Stimulated activated CD8-positive, alpha-beta memory T cell treated with anti-CD3 and anti-CD28 coated beads, Interleukin-2, amount 100 ng/mL, for 48 hours (primary cell): ENCODE measurements around the gene TOMM20.
"Not testable (repeated sequence)": the region's sequence is repeated elsewhere in the genome, so short reads cannot be mapped to it uniquely, and the experiment has no call there.

ENCODE experiments used
- DNase-seq, 2 donors: peaks; one replicate each; pipeline ENCODE4 v3.0.0-alpha.2; 2020; ENCODE audit warnings: low read depth in 2 of 2

The TOMM20 gene

GRCh38 chr1:235102259-235102582, 26.4 kb downstream of the TOMM20 start:
- no peak for DNase-seq

- no peak for DNase-seq
Observed at GRCh38 chr1:235101558-235102258, 26.9 kb downstream of the TOMM20 start.

DNA sequence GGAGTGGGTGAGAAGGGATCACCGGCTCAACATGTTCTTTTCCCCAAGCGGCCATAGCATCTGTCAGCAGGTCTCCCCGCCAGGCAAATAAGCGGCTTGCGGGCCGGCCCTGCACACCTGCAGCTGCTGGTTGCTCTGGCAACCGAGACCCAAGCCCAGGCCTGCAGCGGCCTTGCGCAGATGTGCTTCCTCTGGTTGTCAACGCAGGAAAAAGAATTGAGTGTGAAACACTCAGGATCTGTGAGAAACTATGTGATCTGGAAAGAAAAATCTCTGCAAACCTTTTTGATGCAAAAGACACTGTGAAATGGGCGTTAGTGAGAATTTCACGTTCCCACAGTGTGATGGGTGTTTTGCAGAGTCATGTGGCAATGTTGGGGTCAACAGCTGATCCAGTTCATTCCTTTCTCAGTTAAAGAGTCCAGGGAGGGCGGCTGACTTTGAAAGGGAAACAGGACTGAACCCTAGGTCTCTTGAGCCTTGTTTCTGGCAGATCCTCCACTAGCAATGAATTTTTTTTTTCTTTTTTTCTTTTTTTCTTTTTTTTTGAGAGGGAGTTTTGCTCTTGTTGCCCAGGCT, 28.4 kb downstream of the TOMM20 start:
- no peak for DNase-seq

GRCh38 chr1:235098991-235099390, 29.6 kb downstream of the TOMM20 start:
- no peak for DNase-seq

GRCh38 chr1:235098547-235098946, 30.1 kb downstream of the TOMM20 start:
- DNase-seq, result no peak

DNA sequence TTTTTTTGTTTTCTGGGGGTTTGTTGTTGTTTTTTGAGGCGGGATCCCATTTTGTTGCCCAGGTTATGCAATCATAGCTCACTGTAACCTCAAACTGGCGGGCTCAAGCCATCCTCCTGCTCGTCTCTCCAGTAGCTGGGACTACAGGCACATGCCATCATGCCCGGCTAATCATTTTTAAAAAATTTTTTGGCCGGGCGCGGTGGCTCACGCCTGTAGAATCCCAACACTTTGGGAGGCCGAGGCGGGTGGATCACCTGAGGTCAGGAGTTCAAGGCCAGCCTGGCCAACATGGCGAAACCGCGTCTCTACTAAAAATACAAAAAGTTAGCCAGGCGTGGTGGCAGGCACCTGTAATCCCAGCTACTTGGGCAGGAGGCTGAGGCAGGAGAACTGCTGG, 31.1 kb downstream of the TOMM20 start:
- DNase-seq, result not testable (repeated sequence)

GRCh38 chr1:235095938-235096562, 32.6 kb downstream of the TOMM20 start:
- no peak for DNase-seq

GRCh38 chr1:235093696-235094592, 34.7 kb downstream of the TOMM20 start:
- peak; percentile 70 to 81 for DNase-seq

DNA sequence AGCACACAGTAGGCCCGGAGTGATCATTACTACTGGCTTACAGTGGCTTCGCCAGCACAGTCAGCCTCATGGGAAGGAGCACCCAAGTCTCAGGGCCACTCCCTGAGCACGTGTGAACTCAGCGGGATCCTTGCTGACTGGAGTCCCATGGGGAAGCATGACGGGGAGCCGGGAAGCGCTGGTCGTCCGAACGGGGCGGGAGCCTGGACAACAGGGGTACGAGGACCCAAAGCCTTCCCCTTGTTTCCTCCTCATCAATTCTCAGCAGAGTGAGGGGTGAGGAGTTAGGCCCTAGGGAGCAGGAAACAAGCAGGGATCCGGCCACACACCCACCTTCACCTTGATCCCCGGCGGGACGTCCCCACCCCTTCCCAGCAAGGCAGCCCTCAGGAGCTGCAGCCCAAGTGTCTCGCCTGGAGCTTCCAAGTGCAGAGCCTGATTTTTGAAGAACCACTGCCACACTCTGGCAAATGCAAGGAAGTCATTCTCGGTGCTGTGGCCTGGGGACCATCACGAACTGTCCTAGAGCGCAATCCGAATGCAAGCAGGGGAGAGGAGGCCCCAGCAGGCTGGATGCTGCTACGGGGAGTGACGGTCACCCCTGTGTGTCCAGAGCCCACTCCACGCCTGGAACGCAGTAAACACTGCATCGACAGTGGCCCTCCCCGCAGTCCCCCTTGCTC, 35.5 kb downstream of the TOMM20 start:
- DNase-seq, result no peak

- not testable (repeated sequence) for DNase-seq
Observed at GRCh38 chr1:235092415-235092814, 36.2 kb downstream of the TOMM20 start.

GRCh38 chr1:235092045-235092406, 36.6 kb downstream of the TOMM20 start:
- DNase-seq, result not testable (repeated sequence)

- not testable (repeated sequence) for DNase-seq
Observed at GRCh38 chr1:235091319-235092044, 37.2 kb downstream of the TOMM20 start.

- no peak for DNase-seq
Observed at GRCh38 chr1:235090406-235091069, 38.1 kb downstream of the TOMM20 start.

DNA sequence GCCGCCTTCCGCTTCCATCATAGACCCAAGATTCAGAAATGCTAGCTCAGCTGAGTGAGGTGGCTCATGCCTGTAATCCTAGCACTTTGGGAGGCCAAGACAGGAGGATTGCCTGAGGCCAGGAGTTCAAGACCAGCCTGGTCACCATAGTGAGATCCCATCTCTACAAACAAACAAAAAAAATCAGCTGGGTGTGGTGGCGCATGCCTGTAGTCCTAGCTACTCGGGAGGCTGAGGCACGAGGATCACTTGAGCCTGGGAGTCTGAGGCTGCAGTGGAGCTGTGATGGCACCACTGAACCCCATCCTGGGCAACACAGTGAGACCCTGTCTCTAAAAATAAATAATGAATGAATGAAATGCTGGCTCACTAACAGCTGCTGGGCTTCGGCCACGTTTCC, 39.7 kb downstream of the TOMM20 start:
- no peak for DNase-seq

DNA sequence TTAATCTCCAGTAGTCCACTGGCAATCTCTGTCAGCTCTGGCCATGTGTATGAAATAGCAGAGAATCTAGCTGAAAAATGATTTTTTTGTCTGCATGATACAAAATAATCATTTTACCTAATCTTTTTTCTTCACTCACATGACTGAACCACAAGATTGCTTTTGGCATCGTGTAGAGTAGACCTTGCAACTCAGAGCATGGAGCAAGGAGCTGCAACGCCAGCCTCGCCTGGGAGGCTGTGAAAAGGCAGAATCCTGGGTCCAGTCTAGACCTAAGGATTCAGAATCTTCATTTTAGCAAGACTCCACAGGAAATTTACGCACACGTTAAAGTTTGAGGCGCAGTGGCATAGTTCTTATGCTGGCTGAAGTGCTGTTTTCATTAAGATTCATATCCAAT, 40.2 kb downstream of the TOMM20 start:
- no peak for DNase-seq

DNA sequence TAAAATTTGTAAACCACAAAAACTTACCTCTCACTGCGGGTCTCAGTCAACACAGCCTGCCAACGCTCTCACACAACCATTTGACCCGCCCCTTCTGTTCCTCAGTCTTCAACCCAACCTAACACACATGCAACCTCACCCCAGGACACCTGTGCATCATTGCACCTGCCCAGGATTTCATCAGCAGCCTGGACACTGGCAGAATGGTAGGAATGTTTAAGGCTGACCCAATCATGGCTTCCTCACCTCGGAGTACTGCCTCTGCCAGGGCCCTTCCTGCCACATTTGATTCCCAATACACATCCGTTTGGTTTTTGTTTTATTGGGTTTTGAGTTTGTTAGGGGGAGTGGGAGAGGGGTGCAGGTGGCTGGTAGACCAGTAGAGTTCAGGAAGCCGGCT, 40.7 kb downstream of the TOMM20 start:
- no peak for DNase-seq

DNA sequence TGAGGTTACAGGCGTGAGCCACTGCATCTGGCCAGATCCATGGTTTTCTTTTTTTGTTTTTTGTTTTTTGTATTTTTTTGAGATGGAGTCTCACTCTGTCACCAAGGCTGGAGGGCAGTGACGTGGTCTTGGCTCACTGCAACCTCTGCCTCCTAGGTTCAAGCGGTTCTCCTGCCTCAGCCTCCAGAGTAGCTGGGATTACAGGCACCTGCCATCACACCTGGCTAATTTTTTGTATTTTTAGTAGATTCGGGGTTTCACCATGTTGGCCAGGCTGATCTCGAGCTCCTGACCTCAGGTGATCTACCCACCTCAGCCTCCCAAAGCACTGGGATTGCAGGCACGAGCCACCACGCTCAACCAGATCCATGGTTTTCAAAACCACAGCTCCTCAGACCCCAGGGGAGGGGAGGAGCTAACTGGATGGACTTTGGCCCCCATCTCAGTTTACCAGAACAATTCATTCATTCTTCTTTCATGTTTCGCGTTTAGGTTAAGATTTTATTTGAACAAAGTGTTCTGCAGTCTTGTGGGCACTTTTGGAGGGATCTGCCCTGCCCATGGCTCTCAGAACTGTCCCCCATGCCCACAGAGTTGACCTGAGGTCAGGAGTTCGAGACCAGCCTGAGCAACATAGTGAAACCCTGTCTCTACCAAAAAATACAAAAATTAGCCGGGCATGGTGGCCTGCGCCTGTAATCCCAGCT, 43.1 kb downstream of the TOMM20 start:
- not testable (repeated sequence) for DNase-seq

GRCh38 chr1:235080788-235081187, 47.8 kb downstream of the TOMM20 start:
- DNase-seq, result not testable (repeated sequence)

DNA sequence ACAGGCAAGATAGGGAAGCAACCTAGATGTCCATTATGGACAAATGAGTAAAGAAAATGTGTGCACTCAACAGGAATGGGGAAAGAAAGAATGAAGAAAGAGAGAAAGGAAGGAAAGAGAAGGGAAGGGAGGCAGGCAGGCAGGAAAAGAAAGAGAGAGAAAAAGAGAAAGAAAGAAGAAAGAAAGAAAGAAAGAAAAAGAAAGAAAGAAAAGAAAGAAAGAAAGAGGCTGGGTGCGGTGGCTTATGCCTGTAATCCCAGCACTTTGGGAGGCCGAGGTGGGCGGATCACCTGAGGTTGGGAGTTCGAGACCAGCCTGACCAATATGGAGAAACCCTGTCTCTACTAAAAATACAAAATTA, 48.4 kb downstream of the TOMM20 start:
- DNase-seq, result not testable (repeated sequence)
